Measurements from ENCODE around the gene MYO3B.

Gene MYO3B

GRCh38 chr2:170276925-170277629, 99.1 kb downstream of the MYO3B start:
- no peak for TF ChIP-seq CTCF (IDR thresholded peaks at IDR 0.05)

GRCh38 chr2:170277951-170278350, 100.0 kb downstream of the MYO3B start:
- TF ChIP-seq CTCF (IDR thresholded peaks at IDR 0.05) = no peak

- TF ChIP-seq CTCF (IDR thresholded peaks at IDR 0.05) = no peak
Measured at GRCh38 chr2:170282851-170283250, 104.9 kb downstream of the MYO3B start.

GRCh38 chr2:170284205-170284604, 106.3 kb downstream of the MYO3B start:
- no peak for TF ChIP-seq CTCF (IDR thresholded peaks at IDR 0.05)

- TF ChIP-seq CTCF (IDR thresholded peaks at IDR 0.05) = no peak
Measured at GRCh38 chr2:170288859-170289258, 110.9 kb downstream of the MYO3B start.

- no peak for TF ChIP-seq CTCF (IDR thresholded peaks at IDR 0.05)
Measured at GRCh38 chr2:170291474-170291873, 113.5 kb downstream of the MYO3B start.

GRCh38 chr2:170292415-170292814, 114.5 kb downstream of the MYO3B start:
- TF ChIP-seq CTCF (IDR thresholded peaks at IDR 0.05) = no peak

GRCh38 chr2:170297496-170297895, 119.5 kb downstream of the MYO3B start:
- TF ChIP-seq CTCF (IDR thresholded peaks at IDR 0.05) = no peak
